SK-N-SH treated with all-trans-retinoic acid at 6 μM for 48 hours (cell line): ENCODE data around the gene ZNF581.

Experiments
- ARNTL ChIP-seq: fragments of 450-650 bp; formaldehyde crosslinking; IDR thresholded peaks from 2 replicates; pipeline ENCODE4 v1.5.0; 2020; ENCODE audit warnings: low read depth, mild to moderate bottlenecking, moderate library complexity, borderline replicate concordance
- SNAI2 ChIP-seq: fragments of 250-450 bp; sonication (Bioruptor Pico); IDR thresholded peaks from 2 replicates; pipeline ENCODE4 v1.5.0; 2020; ENCODE audit warnings: mild to moderate bottlenecking, moderate library complexity
- ZFP30 ChIP-seq: fragments of 450-650 bp; formaldehyde crosslinking; IDR thresholded peaks from 2 replicates; pipeline ENCODE4 v1.5.0; 2022; ENCODE audit warnings: mild to moderate bottlenecking, moderate library complexity

DNA sequence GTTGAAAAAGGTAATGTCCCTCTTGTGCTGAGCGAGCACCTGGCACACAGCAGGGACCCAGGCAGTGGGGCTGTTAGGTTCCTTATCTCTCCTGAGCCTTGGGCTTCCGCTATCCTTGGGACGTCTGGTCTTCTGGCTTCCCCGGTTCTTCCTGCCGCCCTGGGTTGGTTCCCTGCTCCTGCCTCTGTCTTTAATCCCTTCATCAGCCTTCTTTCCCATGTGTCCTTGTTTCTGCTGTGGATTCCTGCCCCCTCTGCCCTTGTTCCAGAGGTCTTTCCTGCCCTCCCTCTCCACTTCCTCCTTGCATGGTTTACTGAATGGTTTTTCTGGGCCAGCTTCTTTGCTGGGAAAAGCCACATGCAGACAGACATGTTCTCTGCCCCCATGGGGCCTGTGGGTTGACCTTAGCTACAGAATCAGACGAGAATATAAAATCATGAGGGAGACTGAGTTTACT is 34.2 kb downstream of the ZNF581 start:
- TF ChIP-seq ZFP30 (CRISPR knock-in tag) (no peak), SNAI2 (CRISPR knock-in tag) (no peak), ARNTL (CRISPR knock-in tag) (no peak)
